ENCODE results near the gene TTC28.

DNA sequence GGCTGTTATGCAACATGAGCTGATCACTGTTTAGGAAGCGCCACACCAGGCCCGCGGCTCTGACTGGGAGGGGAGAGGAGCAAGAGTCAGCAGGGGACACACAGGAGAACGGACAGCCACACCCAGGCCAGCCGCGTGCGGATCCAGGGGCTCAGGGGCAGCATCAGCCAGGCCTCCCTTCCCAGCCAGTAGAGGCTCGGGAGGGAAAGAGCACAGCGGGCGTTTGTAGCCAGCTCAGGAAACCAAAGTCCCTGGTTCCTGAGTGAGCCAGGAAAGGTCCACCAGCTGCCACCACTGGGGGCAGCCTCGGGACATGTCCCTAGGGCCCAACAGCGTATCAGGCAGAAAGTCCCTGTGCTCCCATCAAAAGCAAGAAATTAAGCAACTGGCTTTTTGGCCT lies 688.8 kb downstream of the TTC28 start:
- TF ChIP-seq, protein P1, sequence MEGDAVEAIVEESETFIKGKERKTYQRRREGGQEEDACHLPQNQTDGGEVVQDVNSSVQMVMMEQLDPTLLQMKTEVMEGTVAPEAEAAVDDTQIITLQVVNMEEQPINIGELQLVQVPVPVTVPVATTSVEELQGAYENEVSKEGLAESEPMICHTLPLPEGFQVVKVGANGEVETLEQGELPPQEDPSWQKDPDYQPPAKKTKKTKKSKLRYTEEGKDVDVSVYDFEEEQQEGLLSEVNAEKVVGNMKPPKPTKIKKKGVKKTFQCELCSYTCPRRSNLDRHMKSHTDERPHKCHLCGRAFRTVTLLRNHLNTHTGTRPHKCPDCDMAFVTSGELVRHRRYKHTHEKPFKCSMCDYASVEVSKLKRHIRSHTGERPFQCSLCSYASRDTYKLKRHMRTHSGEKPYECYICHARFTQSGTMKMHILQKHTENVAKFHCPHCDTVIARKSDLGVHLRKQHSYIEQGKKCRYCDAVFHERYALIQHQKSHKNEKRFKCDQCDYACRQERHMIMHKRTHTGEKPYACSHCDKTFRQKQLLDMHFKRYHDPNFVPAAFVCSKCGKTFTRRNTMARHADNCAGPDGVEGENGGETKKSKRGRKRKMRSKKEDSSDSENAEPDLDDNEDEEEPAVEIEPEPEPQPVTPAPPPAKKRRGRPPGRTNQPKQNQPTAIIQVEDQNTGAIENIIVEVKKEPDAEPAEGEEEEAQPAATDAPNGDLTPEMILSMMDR (IDR thresholded peaks at IDR 0.05; ENCODE audit: insufficient read depth, low read length, poor library complexity, severe bottlenecking): no peak
- TF ChIP-seq EZH2phosphoT487 (conservative IDR thresholded peaks at IDR 0.05; ENCODE audit: low read length): no peak

Measured in SU-DHL-6 (cell line).